IMR-90 (cell line): ENCODE measurements around the gene GADL1. TPM values are rescaled to one million over a fixed set of nuclear protein-coding genes. Genes with fewer than 3 reads are reported as not detected.

Experiments
- ATAC-seq: fragments of 200-7000 bp; cut with Tn5 transposase; 2 replicates; pipeline ENCODE4 v1.9.1; 2020; ENCODE audit warnings: low read depth, mild to moderate bottlenecking, moderate library complexity
- BruUV-seq: library from RNA; stranded (reverse); fragments of 400-500 nt; replicated peaks from 2 replicates; lab custom pipeline; 2021; lab: Mats Ljungman, UMichigan
- CTCF ChIA-PET: fragments of 300-600 bp; formaldehyde crosslinking; extraction: SDS; loops from one replicate; lab custom pipeline; 2021; ENCODE audit warnings: antibody characterized with exemption; lab: Yijun Ruan, JAX
- POLR2A ChIA-PET: fragments of 300-600 bp; sonication (Branson Sonifier 250); formaldehyde crosslinking; loops from one replicate; lab custom pipeline; 2022; ENCODE audit warnings: antibody characterized with exemption; ENCODE audit not compliant: unreplicated experiment; lab: Charles Lee
- DNase-seq: peaks from one replicate; pipeline ENCODE4 v3.0.0; 2013
- H2AFZ ChIP-seq: replicated peaks from 2 replicates; pipeline ENCODE3; 2013; ENCODE audit warnings: low read length, mild to moderate bottlenecking; ENCODE audit not compliant: poor library complexity
- H2AK5ac ChIP-seq: 2 replicates; pipeline ENCODE4 v1.6.1; 2013; ENCODE audit warnings: low read depth, low read length, inconsistent platforms
- H2AK9ac ChIP-seq: replicated peaks from 2 replicates; pipeline ENCODE3; 2013; ENCODE audit warnings: mild to moderate bottlenecking, low read depth, low read length, moderate library complexity; ENCODE audit not compliant: poor library complexity
- H2BK120ac ChIP-seq: 2 replicates; pipeline ENCODE4 v1.6.1; 2013; ENCODE audit warnings: low read depth, low read length, inconsistent platforms
- H2BK15ac ChIP-seq: 3 replicates; pipeline ENCODE4 v1.6.1; 2013; ENCODE audit warnings: low read depth, low read length, inconsistent platforms
- H2BK20ac ChIP-seq: 2 replicates; pipeline ENCODE4 v1.6.1; 2013; ENCODE audit warnings: low read depth, mild to moderate bottlenecking, inconsistent platforms, low read length, moderate library complexity
- H2BK5ac ChIP-seq: 2 replicates; pipeline ENCODE4 v1.6.1; 2013; ENCODE audit warnings: mild to moderate bottlenecking, low read depth, low read length, inconsistent platforms; ENCODE audit not compliant: poor library complexity, severe bottlenecking
- H3K14ac ChIP-seq: replicated peaks from 2 replicates; pipeline ENCODE4 v1.6.1; 2013; ENCODE audit warnings: low read depth, low read length, inconsistent platforms
- H3K18ac ChIP-seq: 2 replicates; pipeline ENCODE4 v1.6.1; 2013; ENCODE audit warnings: low read depth, low read length, control low read depth
- H3K23ac ChIP-seq: 2 replicates; pipeline ENCODE4 v1.6.1; 2013; ENCODE audit warnings: low read depth, low read length, inconsistent platforms
- H3K27ac ChIP-seq: 2 replicates; pipeline ENCODE4 v1.5.1; 2013; ENCODE audit warnings: mild to moderate bottlenecking, control low read depth, low read length; ENCODE audit not compliant: insufficient read depth
- H3K27me3 ChIP-seq: 2 replicates; pipeline ENCODE4 v1.6.1; 2013; ENCODE audit warnings: low read length; ENCODE audit not compliant: control insufficient read depth, insufficient read depth
- H3K36me3 ChIP-seq: 2 replicates; pipeline ENCODE4 v1.6.1; 2013; ENCODE audit warnings: low read length, mixed read lengths; ENCODE audit not compliant: control insufficient read depth, insufficient read depth
- H3K4ac ChIP-seq: 2 replicates; pipeline ENCODE4 v1.6.1; 2013; ENCODE audit warnings: low read depth, low read length, inconsistent platforms
- H3K4me1 ChIP-seq: 2 replicates; pipeline ENCODE4 v1.6.1; 2013; ENCODE audit warnings: low read length, mixed read lengths; ENCODE audit not compliant: control insufficient read depth, insufficient read depth
- H3K4me2 ChIP-seq: 2 replicates; pipeline ENCODE4 v1.6.1; 2013; ENCODE audit warnings: low read depth, mild to moderate bottlenecking, control low read depth, low read length, moderate library complexity
- H3K4me3 ChIP-seq: 2 replicates; pipeline ENCODE4 v1.5.1; 2013; ENCODE audit warnings: low read depth, mild to moderate bottlenecking, control low read depth, low read length, moderate library complexity; ENCODE audit not compliant: insufficient read depth
- H3K56ac ChIP-seq: 2 replicates; pipeline ENCODE4 v1.6.1; 2013; ENCODE audit warnings: low read length, inconsistent platforms; ENCODE audit not compliant: insufficient read depth; ENCODE audit errors: extremely low read depth
- H3K79me1 ChIP-seq, 2 experiments: 2 replicates each; pipeline ENCODE4 v1.6.1; 2013; ENCODE audit warnings: low read length in 2 of 2, inconsistent platforms in 1 of 2, low read depth in 1 of 2
- H3K9ac ChIP-seq: 2 replicates; pipeline ENCODE4 v1.6.1; 2013; ENCODE audit warnings: low read depth, low read length, control low read depth
- H3K9me1 ChIP-seq: 2 replicates; pipeline ENCODE4 v1.6.1; 2013; ENCODE audit warnings: low read length, inconsistent platforms; ENCODE audit not compliant: insufficient read depth
- H3K9me3 ChIP-seq: 2 replicates; pipeline ENCODE4 v1.6.1; 2013; ENCODE audit warnings: low read length; ENCODE audit not compliant: control insufficient read depth, insufficient read depth
- H4K20me1 ChIP-seq: 2 replicates; pipeline ENCODE4 v1.6.1; 2013; ENCODE audit warnings: low read length, inconsistent platforms; ENCODE audit not compliant: insufficient read depth
- H4K5ac ChIP-seq: 2 replicates; pipeline ENCODE4 v1.6.1; 2013; ENCODE audit warnings: mild to moderate bottlenecking, low read depth, low read length, control low read depth
- H4K8ac ChIP-seq, 2 experiments: 2 replicates each; pipeline ENCODE4 v1.6.1; 2013; ENCODE audit warnings: low read depth in 2 of 2, low read length in 2 of 2, control low read depth in 1 of 2, inconsistent platforms in 1 of 2
- H4K91ac ChIP-seq: 2 replicates; pipeline ENCODE4 v1.6.1; 2013; ENCODE audit warnings: low read depth, low read length, inconsistent platforms; ENCODE audit not compliant: insufficient read depth
- BHLHE40 ChIP-seq: fragments of 150-350 bp; IDR thresholded peaks from 2 replicates; pipeline ENCODE4 v1.6.1; 2016; ENCODE audit warnings: mild to moderate bottlenecking, low read depth, low read length
- CHD1 ChIP-seq: IDR thresholded peaks from 2 replicates; pipeline ENCODE4 v1.6.1; 2012; ENCODE audit warnings: low read depth, low read length, improper control_type of control experiment
- CTCF ChIP-seq: conservative IDR thresholded peaks from 2 replicates; pipeline ENCODE4 v1.5.1; 2012; ENCODE audit warnings: mild to moderate bottlenecking, low read depth, low read length, improper control_type of control experiment
- FOS ChIP-seq: fragments of 150-350 bp; IDR thresholded peaks from 2 replicates; pipeline ENCODE4 v1.6.1; 2016; ENCODE audit warnings: low read depth, low read length
- MAFK ChIP-seq: IDR thresholded peaks from 2 replicates; pipeline ENCODE4 v1.6.1; 2012; ENCODE audit warnings: low read depth, low read length, improper control_type of control experiment
- MAZ ChIP-seq: IDR thresholded peaks from 2 replicates; pipeline ENCODE4 v1.6.1; 2012; ENCODE audit warnings: low read depth, mild to moderate bottlenecking, low read length, improper control_type of control experiment, moderate library complexity, borderline replicate concordance
- MXI1 ChIP-seq: IDR thresholded peaks from 2 replicates; pipeline ENCODE4 v1.6.1; 2012; ENCODE audit warnings: low read depth, mild to moderate bottlenecking, low read length, moderate library complexity, borderline replicate concordance
- NFE2L2 ChIP-seq: fragments of 150-350 bp; IDR thresholded peaks from 2 replicates; pipeline ENCODE4 v1.6.1; 2016; ENCODE audit warnings: low read depth, mild to moderate bottlenecking, low read length
- POLR2A ChIP-seq: IDR thresholded peaks from 2 replicates; pipeline ENCODE4 v1.6.1; 2012; ENCODE audit warnings: mild to moderate bottlenecking, low read depth, low read length
- RAD21 ChIP-seq: IDR thresholded peaks from 2 replicates; pipeline ENCODE4 v1.6.1; 2012; ENCODE audit warnings: low read length, improper control_type of control experiment
- RCOR1 ChIP-seq: IDR thresholded peaks from 2 replicates; pipeline ENCODE4 v1.6.1; 2012; ENCODE audit warnings: mild to moderate bottlenecking, low read length, improper control_type of control experiment; ENCODE audit not compliant: insufficient replicate concordance
- RFX5 ChIP-seq: IDR thresholded peaks from 2 replicates; pipeline ENCODE4 v1.8.0; 2012; ENCODE audit warnings: low read depth, mild to moderate bottlenecking, low read length, moderate library complexity
- SMC3 ChIP-seq: fragments of 150-350 bp; IDR thresholded peaks from 2 replicates; pipeline ENCODE4 v1.6.1; 2016; ENCODE audit warnings: low read depth, mild to moderate bottlenecking, antibody characterized with exemption, low read length, moderate library complexity
- USF2 ChIP-seq: fragments of 150-350 bp; IDR thresholded peaks from 2 replicates; pipeline ENCODE4 v1.6.1; 2017; ENCODE audit warnings: mild to moderate bottlenecking, antibody characterized with exemption, low read length, low read depth
- WGBS, 2 experiments: methylation state at CpG; one replicate each; pipeline versions ENCODE4 v1.1.5 to v1.1.7; 2013; ENCODE audit warnings: missing lambda C conversion rate in 2 of 2; ENCODE audit not compliant: insufficient read length in 1 of 2; ENCODE audit errors: extremely low coverage in 2 of 2; 5-methylcytosine and 5-hydroxymethylcytosine counted together
- dilution Hi-C: fragments of 300-500 bp; cut with HindIII; formaldehyde crosslinking; loops from one replicate; pipeline ENCODE4 v1.14.3; 2018; ENCODE audit warnings: low sequenced_read_pairs; ENCODE audit not compliant: unreplicated experiment
- in situ Hi-C: fragments of 300-500 bp; cut with MboI; formaldehyde crosslinking; loops from 3 replicates; pipeline ENCODE4 v1.14.3; 2019; ENCODE audit warnings: low sequenced_read_pairs, inconsistent platforms, mixed read lengths
- intact Hi-C: fragments of 100-400 bp; cut with micrococcal nuclease; formaldehyde crosslinking; loops from 2 replicates; pipeline ENCODE4 v1.10.0; 2022
- polyA plus RNA-seq, 3 experiments: library from polyadenylated mRNA; depleted of rRNA; stranded (reverse); fragments of >200 nt; gene quantifications; 2 replicates each; pipeline ENCODE4 v1.2.3, GENCODE V29; 2012; ENCODE audit warnings: low replicate concordance in 1 of 3
- total RNA-seq: library from RNA; depleted of rRNA; stranded (reverse); fragments of >200 nt; gene quantifications from 2 replicates; pipeline ENCODE4 v1.2.3, GENCODE V29; 2012

The GADL1 gene
- total and polyA plus RNA-seq, 2 of the 4 experiments (the other 2 are of a cell fraction) = not detected

GRCh38 chr3:30692498-30693130 is 201.8 kb downstream of the GADL1 start (continued):
- no peak for TF ChIP-seq POLR2A
- TF ChIP-seq NFE2L2 = no peak

GRCh38 chr3:30691944-30692343 is 202.5 kb downstream of the GADL1 start:
- no peak overlapping the region for H3K23ac ChIP-seq
- H2AFZ ChIP-seq = no peak overlapping the region
- peaks cover 11% of the 10 kb centered on the region for H3K9me1 ChIP-seq
- in situ Hi-C loops = loop anchor here (10.0 kb wide), 1 partner anchor 657 kb away; no protein-coding TSS in a partner anchor
- H3K9ac ChIP-seq = no peak overlapping the region
- no peak overlapping the region for H2BK20ac ChIP-seq
- no TSS peak for BruUV-seq
- H2BK120ac ChIP-seq = no peak overlapping the region
- no peak for DNase-seq
- no peak overlapping the region for H4K91ac ChIP-seq
- POLR2A ChIA-PET = no interaction called here
- no peak overlapping the region for H2BK15ac ChIP-seq
- H3K18ac ChIP-seq = no peak overlapping the region
- no peak overlapping the region for H3K56ac ChIP-seq
- H3K4me2 ChIP-seq = no peak overlapping the region
- no peaks in the 10 kb centered on the region for H3K9me3 ChIP-seq
- no peak for ATAC-seq
- no peak overlapping the region for H2AK5ac ChIP-seq
- H3K14ac ChIP-seq = no peak overlapping the region
- H3K4ac ChIP-seq = no peak overlapping the region
- no peaks in the 10 kb centered on the region for H4K20me1 ChIP-seq
- H3K36me3 ChIP-seq = peaks cover 26% of the 10 kb centered on the region
- H2AK9ac ChIP-seq = no peak overlapping the region
- H3K4me3 ChIP-seq = no peak overlapping the region
- H4K5ac ChIP-seq = no peak overlapping the region
- CTCF ChIA-PET = interaction anchor here (0.6 kb wide), 1 partner anchor 650 kb away, joined by 3 read pairs; no protein-coding TSS in a partner anchor
- peaks cover 10% of the 10 kb centered on the region for H3K4me1 ChIP-seq
- no peak overlapping the region for H4K8ac ChIP-seq
- no peak overlapping the region for H2BK5ac ChIP-seq
- 83% methylated on average over 1 of the region's 1 CpG; no CpG with 5 or more reads in 1 of the 2 experiments for WGBS, 2 experiments
- intact Hi-C loops = loop anchor here (2.0 to 5.0 kb wide), 4 partner anchors 60 to 370 kb away; partner anchors contain the start of gene TGFBR2
- dilution Hi-C loops = no loop called here
- no peak overlapping the region for H3K27ac ChIP-seq
- H3K79me1 ChIP-seq = peaks cover 5 to 21% of the 10 kb centered on the region in 2 experiments; a peak in 2 of 4 replicates
- no peaks in the 10 kb centered on the region for H3K27me3 ChIP-seq
- TF ChIP-seq RAD21 = no peak
- no peak for TF ChIP-seq MAZ
- TF ChIP-seq CTCF = no peak
- no peak for TF ChIP-seq NFE2L2
- no peak for TF ChIP-seq POLR2A
- no peak for TF ChIP-seq USF2
- TF ChIP-seq RCOR1 = no peak
- TF ChIP-seq SMC3 = no peak
- TF ChIP-seq MAFK = no peak
- TF ChIP-seq RFX5 = no peak
- TF ChIP-seq MXI1 = no peak
- TF ChIP-seq BHLHE40 = no peak
- no peak for TF ChIP-seq CHD1
- no peak for TF ChIP-seq FOS
